ENCODE results near the gene MRPL19.
"Not testable (repeated sequence)": the region's sequence is repeated elsewhere in the genome, so short reads cannot be mapped to it uniquely, and the experiment has no call there.

Gene MRPL19

DNA sequence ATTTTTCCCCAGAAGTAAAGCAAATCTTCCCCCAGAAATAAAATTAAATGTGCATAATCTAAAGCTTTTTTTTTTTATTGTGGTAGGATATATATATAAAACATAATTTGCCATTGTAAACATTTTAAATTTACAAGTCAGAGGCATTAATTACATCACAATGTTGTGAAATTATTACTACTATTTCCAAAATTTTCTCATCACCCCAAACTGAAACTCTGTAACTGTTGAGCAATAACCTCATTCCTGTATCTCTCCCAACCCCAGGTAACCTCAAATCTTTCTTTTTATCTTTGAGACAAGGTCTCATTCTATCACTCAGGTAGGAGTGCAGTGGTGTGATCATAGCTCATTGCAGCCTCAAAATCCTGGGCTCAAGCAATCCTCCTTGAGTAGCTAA is 11.2 kb downstream of the MRPL19 start:
- Histone ChIP-seq H3K9ac (ENCODE audit: low read length) (no peak overlapping the region), H3K4me2 (ENCODE audit: low read depth, low read length, poor library complexity, severe bottlenecking) (no peak overlapping the region), H3K4me3 (ENCODE audit: insufficient read depth, low read length, poor library complexity, severe bottlenecking) (no peak overlapping the region), H3K36me3 (ENCODE audit: low read length) (peaks cover 69% of the 10 kb centered on the region), H2AFZ (ENCODE audit: low read depth, low read length, severe bottlenecking) (no peak overlapping the region), H4K20me1 (ENCODE audit: low read depth, low read length) (no peaks in the 10 kb centered on the region; the same call in 1 of the 2 replicates), H3K27ac (ENCODE audit: low read depth, low read length) (no peak overlapping the region), H3K9me3 (ENCODE audit: insufficient read depth, low read length) (no peaks in the 10 kb centered on the region), H3K79me2 (ENCODE audit: insufficient read depth, low read length) (0 out of 2 replicates have a peak, but pooled peaks cover 18% of the 10 kb centered on the region), H3F3A (ENCODE audit: insufficient read depth) (no peaks in the 10 kb centered on the region), H3K9me2 (replicated peaks; ENCODE audit: insufficient read depth, low read length) (no peaks in the 10 kb centered on the region), H3K27me3 (ENCODE audit: low read length) (no peaks in the 10 kb centered on the region)
- no peak for TF ChIP-seq EZH2phosphoT487 (conservative IDR thresholded peaks at IDR 0.05; ENCODE audit: low read length)
- TF ChIP-seq, protein P1, sequence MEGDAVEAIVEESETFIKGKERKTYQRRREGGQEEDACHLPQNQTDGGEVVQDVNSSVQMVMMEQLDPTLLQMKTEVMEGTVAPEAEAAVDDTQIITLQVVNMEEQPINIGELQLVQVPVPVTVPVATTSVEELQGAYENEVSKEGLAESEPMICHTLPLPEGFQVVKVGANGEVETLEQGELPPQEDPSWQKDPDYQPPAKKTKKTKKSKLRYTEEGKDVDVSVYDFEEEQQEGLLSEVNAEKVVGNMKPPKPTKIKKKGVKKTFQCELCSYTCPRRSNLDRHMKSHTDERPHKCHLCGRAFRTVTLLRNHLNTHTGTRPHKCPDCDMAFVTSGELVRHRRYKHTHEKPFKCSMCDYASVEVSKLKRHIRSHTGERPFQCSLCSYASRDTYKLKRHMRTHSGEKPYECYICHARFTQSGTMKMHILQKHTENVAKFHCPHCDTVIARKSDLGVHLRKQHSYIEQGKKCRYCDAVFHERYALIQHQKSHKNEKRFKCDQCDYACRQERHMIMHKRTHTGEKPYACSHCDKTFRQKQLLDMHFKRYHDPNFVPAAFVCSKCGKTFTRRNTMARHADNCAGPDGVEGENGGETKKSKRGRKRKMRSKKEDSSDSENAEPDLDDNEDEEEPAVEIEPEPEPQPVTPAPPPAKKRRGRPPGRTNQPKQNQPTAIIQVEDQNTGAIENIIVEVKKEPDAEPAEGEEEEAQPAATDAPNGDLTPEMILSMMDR (IDR thresholded peaks at IDR 0.05; ENCODE audit: insufficient read depth, low read length, poor library complexity, severe bottlenecking), result no peak

DNA sequence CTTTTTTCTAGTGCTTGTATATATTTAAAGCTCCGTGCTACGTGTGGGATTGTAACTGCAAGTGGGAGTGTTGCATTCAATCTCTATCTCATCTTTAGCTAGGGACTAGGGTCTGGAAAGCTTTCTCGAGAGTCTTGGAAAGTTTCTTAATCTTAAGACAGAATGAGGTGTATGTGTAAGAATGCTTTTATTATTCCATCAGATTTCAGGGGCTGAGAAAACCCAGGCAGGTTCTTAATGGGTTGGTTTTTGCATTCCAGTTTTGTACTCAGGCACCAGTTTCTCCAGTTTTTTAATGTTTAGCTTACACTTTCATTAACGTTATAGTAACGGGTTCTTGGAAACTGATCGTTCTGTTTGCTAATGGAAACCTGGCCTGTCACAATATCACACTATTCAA is 20.3 kb downstream of the MRPL19 start:
- TF ChIP-seq EZH2phosphoT487 (conservative IDR thresholded peaks at IDR 0.05; ENCODE audit: low read length), result no peak
- TF ChIP-seq, protein P1 (IDR thresholded peaks at IDR 0.05; ENCODE audit: insufficient read depth, low read length, poor library complexity, severe bottlenecking), result no peak
- Histone ChIP-seq H3K9ac (ENCODE audit: low read length) (no peak overlapping the region), H3K36me3 (ENCODE audit: low read length) (peaks cover 49% of the 10 kb centered on the region; the same call in 1 of the 2 replicates), H3K4me2 (ENCODE audit: low read depth, low read length, poor library complexity, severe bottlenecking) (no peak overlapping the region), H3K79me2 (ENCODE audit: insufficient read depth, low read length) (no peaks in the 10 kb centered on the region), H3K9me3 (ENCODE audit: insufficient read depth, low read length) (no peaks in the 10 kb centered on the region), H3K27ac (ENCODE audit: low read depth, low read length) (no peak overlapping the region), H3F3A (ENCODE audit: insufficient read depth) (peaks cover 8% of the 10 kb centered on the region), H3K9me2 (replicated peaks; ENCODE audit: insufficient read depth, low read length) (no peaks in the 10 kb centered on the region), H3K4me3 (ENCODE audit: insufficient read depth, low read length, poor library complexity, severe bottlenecking) (no peak overlapping the region), H3K27me3 (ENCODE audit: low read length) (no peaks in the 10 kb centered on the region), H2AFZ (ENCODE audit: low read depth, low read length, severe bottlenecking) (no peak overlapping the region), H4K20me1 (ENCODE audit: low read depth, low read length) (no peaks in the 10 kb centered on the region)

DNA sequence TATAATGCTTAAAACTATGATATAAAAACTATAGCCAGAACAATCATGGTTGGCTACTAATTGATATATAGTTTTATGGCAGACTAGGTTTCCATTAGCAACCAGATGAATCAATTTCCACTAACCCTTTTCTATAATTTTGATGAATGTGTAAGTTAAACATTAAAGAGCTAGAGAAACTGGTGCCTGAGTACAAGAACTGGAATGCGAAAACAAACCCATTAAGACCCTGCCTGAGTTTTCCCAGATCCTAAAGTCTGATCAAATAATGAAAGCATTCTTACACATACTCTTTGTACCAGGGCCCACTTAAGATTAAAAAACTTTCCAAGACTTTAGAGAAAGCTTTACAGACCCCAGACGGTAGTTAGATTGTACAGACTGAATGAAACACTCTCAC is 21.3 kb downstream of the MRPL19 start:
- Histone ChIP-seq H3K4me2 (ENCODE audit: low read depth, low read length, poor library complexity, severe bottlenecking) (no peak overlapping the region), H3K9ac (ENCODE audit: low read length) (no peak overlapping the region), H3K27ac (ENCODE audit: low read depth, low read length) (no peak overlapping the region), H3K9me3 (ENCODE audit: insufficient read depth, low read length) (no peaks in the 10 kb centered on the region), H3K27me3 (ENCODE audit: low read length) (no peaks in the 10 kb centered on the region), H4K20me1 (ENCODE audit: low read depth, low read length) (no peaks in the 10 kb centered on the region), H3K9me2 (replicated peaks; ENCODE audit: insufficient read depth, low read length) (no peaks in the 10 kb centered on the region), H3K79me2 (ENCODE audit: insufficient read depth, low read length) (no peaks in the 10 kb centered on the region), H3K36me3 (ENCODE audit: low read length) (peaks cover 45% of the 10 kb centered on the region), H3K4me3 (ENCODE audit: insufficient read depth, low read length, poor library complexity, severe bottlenecking) (no peak overlapping the region), H2AFZ (ENCODE audit: low read depth, low read length, severe bottlenecking) (no peak overlapping the region), H3F3A (ENCODE audit: insufficient read depth) (peaks cover 8% of the 10 kb centered on the region)
- TF ChIP-seq, protein P1 (IDR thresholded peaks at IDR 0.05; ENCODE audit: insufficient read depth, low read length, poor library complexity, severe bottlenecking), result no peak
- TF ChIP-seq EZH2phosphoT487 (conservative IDR thresholded peaks at IDR 0.05; ENCODE audit: low read length), result no peak

DNA sequence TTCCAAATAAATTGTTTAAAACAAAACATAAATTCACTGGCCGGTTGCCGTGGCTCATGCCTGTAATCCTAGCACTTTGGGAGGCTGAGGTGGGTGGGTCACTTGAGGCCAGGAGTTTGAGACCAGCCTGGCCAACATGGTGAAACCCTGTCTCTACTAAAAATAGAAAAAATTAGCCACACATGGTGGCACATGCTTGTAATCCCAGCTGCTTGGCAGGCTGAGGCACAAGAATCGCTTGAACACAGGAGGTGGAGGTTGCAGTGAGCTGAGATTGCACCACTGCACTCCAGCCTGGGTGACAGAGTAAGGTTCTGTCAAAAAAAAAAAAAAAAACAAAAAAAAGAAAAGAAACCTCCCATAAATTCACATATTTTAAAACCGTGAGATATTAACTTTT is 28.8 kb downstream of the MRPL19 start:
- not testable (repeated sequence) for H3K9me2 ChIP-seq (replicated peaks; ENCODE audit: insufficient read depth, low read length); H3K4me3 ChIP-seq (ENCODE audit: insufficient read depth, low read length, poor library complexity, severe bottlenecking); H3K4me2 ChIP-seq (ENCODE audit: low read depth, low read length, poor library complexity, severe bottlenecking); H4K20me1 ChIP-seq (ENCODE audit: low read depth, low read length); H3K27me3 ChIP-seq (ENCODE audit: low read length); H2AFZ ChIP-seq (ENCODE audit: low read depth, low read length, severe bottlenecking); H3K9me3 ChIP-seq (ENCODE audit: insufficient read depth, low read length); H3K9ac ChIP-seq (ENCODE audit: low read length); H3K27ac ChIP-seq (ENCODE audit: low read depth, low read length); H3K79me2 ChIP-seq (ENCODE audit: insufficient read depth, low read length); H3F3A ChIP-seq (ENCODE audit: insufficient read depth)
- peaks cover 28% of the 10 kb centered on the region for H3K36me3 ChIP-seq (ENCODE audit: low read length)
